HG03095 (cell line): ENCODE results near the gene MPG.
A peak's percentile ranks its signal among the peaks of the same experiment; 100 is the strongest.

Source experiments
- ATAC-seq: cut with Tn5 transposase; IDR thresholded peaks from one replicate; pipeline ENCODE4 v1.9.1; 2021; ENCODE audit warnings: moderate library complexity; ENCODE audit not compliant: unreplicated experiment

The MPG gene

GRCh38 chr16:66309-67182, 11.5 kb upstream of the MPG start:
- ATAC-seq: no peak

GRCh38 chr16:67183-67791, 10.7 kb upstream of the MPG start:
- ATAC-seq: no peak

- no peak for ATAC-seq
Measured at GRCh38 chr16:67884-68789, 9.9 kb upstream of the MPG start.

- no peak for ATAC-seq
Measured at GRCh38 chr16:69181-69580, 8.8 kb upstream of the MPG start.

- no peak for ATAC-seq
Measured at GRCh38 chr16:71210-71539, 6.8 kb upstream of the MPG start.

- no peak for ATAC-seq
Measured at GRCh38 chr16:71540-72401, 6.3 kb upstream of the MPG start.

- no peak for ATAC-seq
Measured at GRCh38 chr16:72561-73548, 5.2 kb upstream of the MPG start, which contains the start of gene RHBDF1. RHBDF1 (minus strand) TSS chr16:72631; CDS start chr16:65015, 7,616 bp downstream.

GRCh38 chr16:74051-74746, 3.8 kb upstream of the MPG start:
- no peak for ATAC-seq

GRCh38 chr16:74747-75334, 3.2 kb upstream of the MPG start:
- ATAC-seq: no peak

GRCh38 chr16:75580-76501, 2.2 kb upstream of the MPG start:
- ATAC-seq: no peak

GRCh38 chr16:76535-77272, 1.3 kb upstream of the MPG start:
- ATAC-seq: no peak

GRCh38 chr16:77273-77806, 685 bp upstream of the MPG start:
- peak; percentile 23 for ATAC-seq

GRCh38 chr16:78444-79150, 572 bp downstream of the MPG start:
- ATAC-seq: peak; percentile 4

GRCh38 chr16:79151-80054, 1.4 kb downstream of the MPG start:
- ATAC-seq: no peak
